GM21825 (cell line): ENCODE results near the gene CPA5.

ENCODE experiments used
- ATAC-seq: cut with Tn5 transposase; IDR thresholded peaks from one replicate; pipeline ENCODE4 v1.9.1; 2021; ENCODE audit warnings: mild to moderate bottlenecking, moderate library complexity; ENCODE audit not compliant: unreplicated experiment

CPA5 gene

GRCh38 chr7:130394421-130395195, 50.0 kb downstream of the CPA5 start:
- no peak for ATAC-seq

GRCh38 chr7:130395421-130395820, 50.8 kb downstream of the CPA5 start:
- no peak for ATAC-seq

GRCh38 chr7:130396109-130396508, 51.5 kb downstream of the CPA5 start:
- ATAC-seq, result no peak

- ATAC-seq, result no peak
Measured at GRCh38 chr7:130397051-130397757, 52.6 kb downstream of the CPA5 start.

- no peak for ATAC-seq
Measured at GRCh38 chr7:130397758-130398073, 53.1 kb downstream of the CPA5 start.

- ATAC-seq, result no peak
Measured at GRCh38 chr7:130398526-130399090, 54.0 kb downstream of the CPA5 start.

- no peak for ATAC-seq
Measured at GRCh38 chr7:130400120-130400572, 55.5 kb downstream of the CPA5 start.

GRCh38 chr7:130401101-130401500, 56.5 kb downstream of the CPA5 start:
- no peak for ATAC-seq

- no peak for ATAC-seq
Measured at GRCh38 chr7:130401578-130401977, 57.0 kb downstream of the CPA5 start.

GRCh38 chr7:130405003-130405402, 60.4 kb downstream of the CPA5 start:
- ATAC-seq, result no peak

- ATAC-seq, result no peak
Measured at GRCh38 chr7:130409067-130409711, 64.6 kb downstream of the CPA5 start.

GRCh38 chr7:130409712-130410072, 65.1 kb downstream of the CPA5 start:
- no peak for ATAC-seq

- no peak for ATAC-seq
Measured at GRCh38 chr7:130410868-130411541, 66.4 kb downstream of the CPA5 start.

- ATAC-seq, result no peak
Measured at GRCh38 chr7:130413201-130413600, 68.6 kb downstream of the CPA5 start.

- no peak for ATAC-seq
Measured at GRCh38 chr7:130415006-130415405, 70.4 kb downstream of the CPA5 start.

GRCh38 chr7:130417213-130417612, 72.6 kb downstream of the CPA5 start:
- no peak for ATAC-seq

GRCh38 chr7:130418306-130418705, 73.7 kb downstream of the CPA5 start:
- ATAC-seq, result no peak
